ENCODE measurements around the gene TEX264. TPM values are rescaled to one million over a fixed set of nuclear protein-coding genes. Genes with fewer than 3 reads are reported as not detected.

The TEX264 gene
- polyA plus RNA-seq, 1 donor from 2014 or later = 35.4 TPM

DNA sequence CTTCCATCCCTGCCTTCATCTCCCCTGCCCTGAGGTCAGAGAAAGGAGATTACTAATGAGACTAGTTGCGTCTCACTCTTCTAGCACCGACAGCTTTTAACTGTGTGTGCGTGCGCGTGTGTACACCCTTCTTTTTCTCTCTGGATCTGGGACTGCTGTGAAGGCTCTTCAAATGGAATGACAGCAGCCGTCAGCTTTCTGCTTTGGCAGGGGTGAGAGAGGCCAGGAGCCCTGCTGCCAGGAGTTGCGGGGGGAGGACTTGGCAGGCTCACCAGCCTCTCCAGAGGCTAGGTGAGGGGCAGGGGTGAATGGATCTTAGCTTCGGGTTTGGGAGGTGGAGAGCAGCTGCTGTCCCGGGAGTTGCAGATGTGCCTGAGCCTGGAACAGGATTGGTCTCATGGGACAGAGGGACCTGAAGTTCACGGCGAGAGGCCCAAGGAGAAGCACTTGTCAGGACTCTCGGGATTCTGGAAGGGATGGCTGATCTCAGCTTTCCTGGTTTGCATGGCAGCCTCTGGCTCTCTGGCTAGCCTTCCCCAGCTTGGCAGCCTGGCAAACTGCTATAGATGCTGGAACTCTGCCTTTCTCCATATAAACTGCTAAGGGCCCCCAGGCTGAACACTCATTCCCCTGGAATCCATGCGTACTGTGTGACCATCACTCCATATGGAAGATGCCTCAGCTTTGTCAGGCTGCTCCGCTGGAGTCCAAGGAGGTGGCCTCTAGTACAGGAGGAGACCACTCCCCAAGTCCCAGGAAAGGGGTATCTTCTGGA is 16.6 kb downstream of the TEX264 start:
- Histone ChIP-seq H3K9me2 (ENCODE audit: insufficient read depth, low read length) (no peaks in the 10 kb centered on the region), H3K27ac (ENCODE audit: low read length) (peak overlapping the region; percentile 53), H3K9ac (ENCODE audit: low read length) (peak overlapping the region; percentile 26), H3K36me3 (ENCODE audit: insufficient read depth, low read length) (no peaks in the 10 kb centered on the region), H3K27me3 (ENCODE audit: insufficient read depth, low read depth, low read length) (no peaks in the 10 kb centered on the region), H3K9me3 (ENCODE audit: low read length) (no peaks in the 10 kb centered on the region), H3K79me2 (replicated peaks; ENCODE audit: insufficient read depth, low read length) (no peaks in the 10 kb centered on the region), H3F3A (ENCODE audit: insufficient read depth, low read length, poor library complexity, severe bottlenecking) (no peaks in the 10 kb centered on the region), H4K20me1 (ENCODE audit: insufficient read depth) (no peaks in the 10 kb centered on the region), H3K4me2 (ENCODE audit: low read length) (no peak overlapping the region), H2AFZ (ENCODE audit: low read depth, low read length) (no peak overlapping the region), H3K4me3 (ENCODE audit: low read length) (peak overlapping the region; percentile 31)
- TF ChIP-seq MXI1 (conservative IDR thresholded peaks at IDR 0.05; ENCODE audit: poor library complexity, severe bottlenecking) = no peak
- no peak for TF ChIP-seq EP300 (conservative IDR thresholded peaks at IDR 0.05; ENCODE audit: poor library complexity, severe bottlenecking)
- TF ChIP-seq, protein P1, sequence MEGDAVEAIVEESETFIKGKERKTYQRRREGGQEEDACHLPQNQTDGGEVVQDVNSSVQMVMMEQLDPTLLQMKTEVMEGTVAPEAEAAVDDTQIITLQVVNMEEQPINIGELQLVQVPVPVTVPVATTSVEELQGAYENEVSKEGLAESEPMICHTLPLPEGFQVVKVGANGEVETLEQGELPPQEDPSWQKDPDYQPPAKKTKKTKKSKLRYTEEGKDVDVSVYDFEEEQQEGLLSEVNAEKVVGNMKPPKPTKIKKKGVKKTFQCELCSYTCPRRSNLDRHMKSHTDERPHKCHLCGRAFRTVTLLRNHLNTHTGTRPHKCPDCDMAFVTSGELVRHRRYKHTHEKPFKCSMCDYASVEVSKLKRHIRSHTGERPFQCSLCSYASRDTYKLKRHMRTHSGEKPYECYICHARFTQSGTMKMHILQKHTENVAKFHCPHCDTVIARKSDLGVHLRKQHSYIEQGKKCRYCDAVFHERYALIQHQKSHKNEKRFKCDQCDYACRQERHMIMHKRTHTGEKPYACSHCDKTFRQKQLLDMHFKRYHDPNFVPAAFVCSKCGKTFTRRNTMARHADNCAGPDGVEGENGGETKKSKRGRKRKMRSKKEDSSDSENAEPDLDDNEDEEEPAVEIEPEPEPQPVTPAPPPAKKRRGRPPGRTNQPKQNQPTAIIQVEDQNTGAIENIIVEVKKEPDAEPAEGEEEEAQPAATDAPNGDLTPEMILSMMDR (IDR thresholded peaks at IDR 0.05; ENCODE audit: poor library complexity, severe bottlenecking) = no peak
- TF ChIP-seq, protein P2, sequence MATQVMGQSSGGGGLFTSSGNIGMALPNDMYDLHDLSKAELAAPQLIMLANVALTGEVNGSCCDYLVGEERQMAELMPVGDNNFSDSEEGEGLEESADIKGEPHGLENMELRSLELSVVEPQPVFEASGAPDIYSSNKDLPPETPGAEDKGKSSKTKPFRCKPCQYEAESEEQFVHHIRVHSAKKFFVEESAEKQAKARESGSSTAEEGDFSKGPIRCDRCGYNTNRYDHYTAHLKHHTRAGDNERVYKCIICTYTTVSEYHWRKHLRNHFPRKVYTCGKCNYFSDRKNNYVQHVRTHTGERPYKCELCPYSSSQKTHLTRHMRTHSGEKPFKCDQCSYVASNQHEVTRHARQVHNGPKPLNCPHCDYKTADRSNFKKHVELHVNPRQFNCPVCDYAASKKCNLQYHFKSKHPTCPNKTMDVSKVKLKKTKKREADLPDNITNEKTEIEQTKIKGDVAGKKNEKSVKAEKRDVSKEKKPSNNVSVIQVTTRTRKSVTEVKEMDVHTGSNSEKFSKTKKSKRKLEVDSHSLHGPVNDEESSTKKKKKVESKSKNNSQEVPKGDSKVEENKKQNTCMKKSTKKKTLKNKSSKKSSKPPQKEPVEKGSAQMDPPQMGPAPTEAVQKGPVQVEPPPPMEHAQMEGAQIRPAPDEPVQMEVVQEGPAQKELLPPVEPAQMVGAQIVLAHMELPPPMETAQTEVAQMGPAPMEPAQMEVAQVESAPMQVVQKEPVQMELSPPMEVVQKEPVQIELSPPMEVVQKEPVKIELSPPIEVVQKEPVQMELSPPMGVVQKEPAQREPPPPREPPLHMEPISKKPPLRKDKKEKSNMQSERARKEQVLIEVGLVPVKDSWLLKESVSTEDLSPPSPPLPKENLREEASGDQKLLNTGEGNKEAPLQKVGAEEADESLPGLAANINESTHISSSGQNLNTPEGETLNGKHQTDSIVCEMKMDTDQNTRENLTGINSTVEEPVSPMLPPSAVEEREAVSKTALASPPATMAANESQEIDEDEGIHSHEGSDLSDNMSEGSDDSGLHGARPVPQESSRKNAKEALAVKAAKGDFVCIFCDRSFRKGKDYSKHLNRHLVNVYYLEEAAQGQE (IDR thresholded peaks at IDR 0.05; ENCODE audit: borderline replicate concordance) = no peak
- TF ChIP-seq RAD21 (conservative IDR thresholded peaks at IDR 0.05) = no peak
- TF ChIP-seq SMC3 (conservative IDR thresholded peaks at IDR 0.05; ENCODE audit: poor library complexity) = no peak
- TF ChIP-seq EZH2 (IDR thresholded peaks at IDR 0.05; ENCODE audit: borderline replicate concordance, insufficient read depth, low read length, poor library complexity, severe bottlenecking) = no peak
- no peak for TF ChIP-seq POLR2AphosphoS5 (IDR thresholded peaks at IDR 0.05)
- TF ChIP-seq TAF1 (IDR thresholded peaks at IDR 0.05; ENCODE audit: low read depth) = no peak

DNA sequence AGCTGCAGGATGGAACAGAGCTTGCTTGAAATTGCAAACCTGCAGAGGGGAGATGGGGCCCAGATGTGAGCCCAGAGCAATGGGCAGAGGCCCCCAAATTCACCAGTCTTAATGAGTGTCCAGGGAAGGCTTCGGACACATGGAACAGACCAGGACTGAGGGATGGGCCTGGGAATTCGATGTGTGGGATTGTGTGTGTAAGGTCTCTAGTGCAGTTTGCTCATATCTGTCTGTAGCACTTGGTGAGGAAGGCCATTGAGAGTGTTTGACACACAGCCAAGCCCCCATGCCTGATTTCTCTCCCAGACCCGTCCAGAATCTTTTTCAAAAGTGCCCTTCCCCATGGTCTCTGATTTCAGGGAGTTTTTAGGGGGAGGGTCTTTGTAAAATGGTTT is 17.2 kb downstream of the TEX264 start:
- Histone ChIP-seq H3K9me3 (ENCODE audit: low read length) (no peaks in the 10 kb centered on the region), H3K27me3 (ENCODE audit: insufficient read depth, low read depth, low read length) (no peaks in the 10 kb centered on the region), H4K20me1 (ENCODE audit: insufficient read depth) (no peaks in the 10 kb centered on the region), H3K4me3 (ENCODE audit: low read length) (no peak overlapping the region), H2AFZ (ENCODE audit: low read depth, low read length) (no peak overlapping the region), H3K9me2 (ENCODE audit: insufficient read depth, low read length) (no peaks in the 10 kb centered on the region), H3F3A (ENCODE audit: insufficient read depth, low read length, poor library complexity, severe bottlenecking) (no peaks in the 10 kb centered on the region), H3K4me2 (ENCODE audit: low read length) (no peak overlapping the region), H3K27ac (ENCODE audit: low read length) (no peak overlapping the region), H3K79me2 (replicated peaks; ENCODE audit: insufficient read depth, low read length) (no peaks in the 10 kb centered on the region), H3K36me3 (ENCODE audit: insufficient read depth, low read length) (no peaks in the 10 kb centered on the region), H3K9ac (ENCODE audit: low read length) (no peak overlapping the region)
- TF ChIP-seq TAF1 (IDR thresholded peaks at IDR 0.05; ENCODE audit: low read depth) (no peak), MXI1 (conservative IDR thresholded peaks at IDR 0.05; ENCODE audit: poor library complexity, severe bottlenecking) (no peak), EZH2 (IDR thresholded peaks at IDR 0.05; ENCODE audit: borderline replicate concordance, insufficient read depth, low read length, poor library complexity, severe bottlenecking) (no peak), SMC3 (conservative IDR thresholded peaks at IDR 0.05; ENCODE audit: poor library complexity) (no peak), EP300 (conservative IDR thresholded peaks at IDR 0.05; ENCODE audit: poor library complexity, severe bottlenecking) (no peak)
